ENCODE measurements around the gene TRIM15. TPM values are rescaled to one million over a fixed set of nuclear protein-coding genes. Genes with fewer than 3 reads are reported as not detected.

Gene TRIM15
- total RNA-seq, 1 donor from 2014 or later, result not detected

GRCh38 chr6:30175765-30176164, 12.4 kb downstream of the TRIM15 start:
- peaks cover 13% of the 10 kb centered on the region for H3K36me3 Mint-ChIP-seq (ENCODE audit: unreplicated experiment)
- peaks cover 3% of the 10 kb centered on the region for H3K4me1 Mint-ChIP-seq (ENCODE audit: low read depth, unreplicated experiment)
- H3K27me3 Mint-ChIP-seq (ENCODE audit: unreplicated experiment), result peaks cover under 1% of the 10 kb centered on the region
- H3K9me3 Mint-ChIP-seq (ENCODE audit: unreplicated experiment), result peaks cover 2% of the 10 kb centered on the region
- DNase-seq, result no peak
- no peak overlapping the region for H3K27ac Mint-ChIP-seq (ENCODE audit: unreplicated experiment)
- no peak overlapping the region for H3K4me3 Mint-ChIP-seq (ENCODE audit: unreplicated experiment)
- no peak for TF ChIP-seq CTCF (IDR thresholded peaks at IDR 0.05; ENCODE audit: partially characterized antibody, unreplicated experiment)

- Mint-ChIP-seq H3K4me1 (ENCODE audit: low read depth, unreplicated experiment) (no peaks in the 10 kb centered on the region), H3K36me3 (ENCODE audit: unreplicated experiment) (peaks cover 16% of the 10 kb centered on the region), H3K9me3 (ENCODE audit: unreplicated experiment) (peaks cover 4% of the 10 kb centered on the region), H3K4me3 (ENCODE audit: unreplicated experiment) (no peak overlapping the region), H3K27ac (ENCODE audit: unreplicated experiment) (no peak overlapping the region), H3K27me3 (ENCODE audit: unreplicated experiment) (peaks cover 7% of the 10 kb centered on the region)
- DNase-seq, result no peak
- no peak for TF ChIP-seq CTCF (IDR thresholded peaks at IDR 0.05; ENCODE audit: partially characterized antibody, unreplicated experiment)
Observed at GRCh38 chr6:30178837-30179236, 15.5 kb downstream of the TRIM15 start.

GRCh38 chr6:30180145-30180544, 16.8 kb downstream of the TRIM15 start:
- DNase-seq, result no peak
- Mint-ChIP-seq H3K4me1 (ENCODE audit: low read depth, unreplicated experiment) (no peaks in the 10 kb centered on the region), H3K4me3 (ENCODE audit: unreplicated experiment) (no peak overlapping the region), H3K9me3 (ENCODE audit: unreplicated experiment) (peaks cover 4% of the 10 kb centered on the region), H3K27ac (ENCODE audit: unreplicated experiment) (no peak overlapping the region), H3K36me3 (ENCODE audit: unreplicated experiment) (peaks cover 27% of the 10 kb centered on the region), H3K27me3 (ENCODE audit: unreplicated experiment) (peaks cover 10% of the 10 kb centered on the region)
- TF ChIP-seq CTCF (IDR thresholded peaks at IDR 0.05; ENCODE audit: partially characterized antibody, unreplicated experiment), result no peak

GRCh38 chr6:30184417-30185031, 21.2 kb downstream of the TRIM15 start:
- Mint-ChIP-seq H3K27ac (ENCODE audit: unreplicated experiment) (peak overlapping the region; percentile 69), H3K4me3 (ENCODE audit: unreplicated experiment) (no peak overlapping the region), H3K27me3 (ENCODE audit: unreplicated experiment) (peaks cover 15% of the 10 kb centered on the region), H3K9me3 (ENCODE audit: unreplicated experiment) (peaks cover 4% of the 10 kb centered on the region), H3K36me3 (ENCODE audit: unreplicated experiment) (peaks cover 43% of the 10 kb centered on the region), H3K4me1 (ENCODE audit: low read depth, unreplicated experiment) (no peaks in the 10 kb centered on the region)
- TF ChIP-seq CTCF (IDR thresholded peaks at IDR 0.05; ENCODE audit: partially characterized antibody, unreplicated experiment), result no peak
- DNase-seq, result no peak

GRCh38 chr6:30185846-30186484, 22.6 kb downstream of the TRIM15 start:
- no peak for DNase-seq
- H3K4me3 Mint-ChIP-seq (ENCODE audit: unreplicated experiment), result no peak overlapping the region
- H3K27me3 Mint-ChIP-seq (ENCODE audit: unreplicated experiment), result peaks cover 15% of the 10 kb centered on the region
- peaks cover 37% of the 10 kb centered on the region for H3K36me3 Mint-ChIP-seq (ENCODE audit: unreplicated experiment)
- peaks cover 1% of the 10 kb centered on the region for H3K9me3 Mint-ChIP-seq (ENCODE audit: unreplicated experiment)
- H3K27ac Mint-ChIP-seq (ENCODE audit: unreplicated experiment), result no peak overlapping the region
- no peaks in the 10 kb centered on the region for H3K4me1 Mint-ChIP-seq (ENCODE audit: low read depth, unreplicated experiment)
- no peak for TF ChIP-seq CTCF (IDR thresholded peaks at IDR 0.05; ENCODE audit: partially characterized antibody, unreplicated experiment)
